T-helper 22 cell (primary cell): ENCODE data around the gene TMEM8B.

ENCODE experiments used
- DNase-seq: peaks from one replicate; pipeline ENCODE4 v3.0.0-alpha.2; 2020; ENCODE audit warnings: low read depth

The TMEM8B gene

DNA sequence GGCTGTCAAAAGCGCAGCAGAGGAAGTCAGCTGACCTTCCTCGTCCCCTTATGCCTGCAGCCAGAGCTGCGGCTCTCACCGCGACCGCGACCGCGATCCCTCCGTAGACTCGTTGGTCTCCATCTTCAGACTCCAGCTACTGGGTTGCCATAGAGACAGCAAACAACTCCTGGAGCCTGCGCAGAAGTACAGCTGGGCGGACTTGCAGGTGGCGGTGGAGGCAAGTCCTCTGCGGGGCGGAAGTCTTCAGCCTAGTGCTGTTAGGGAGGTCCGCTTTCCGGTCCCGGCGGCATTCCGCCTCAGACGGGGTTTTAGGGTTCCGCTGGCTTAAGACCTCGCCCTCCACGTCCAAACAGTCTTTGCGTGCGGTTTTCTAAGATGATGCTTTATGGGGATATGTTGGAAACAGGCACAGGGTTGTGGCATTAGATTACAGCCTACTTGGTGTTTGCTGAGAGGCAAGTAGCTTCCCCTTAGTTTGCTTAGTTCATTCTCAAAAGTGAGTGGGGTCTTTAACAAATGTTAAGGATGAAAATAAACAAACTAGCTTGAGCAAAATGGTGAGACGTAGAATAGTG is 16.9 kb upstream of the TMEM8B start, which contains the start of gene SPAG8:
TSS of gene SPAG8 (minus strand) at position 238 of the 578 bp plus-strand sequence. CDS start at position 123, 115 bp downstream.
- DNase-seq, result peak; percentile 98

DNA sequence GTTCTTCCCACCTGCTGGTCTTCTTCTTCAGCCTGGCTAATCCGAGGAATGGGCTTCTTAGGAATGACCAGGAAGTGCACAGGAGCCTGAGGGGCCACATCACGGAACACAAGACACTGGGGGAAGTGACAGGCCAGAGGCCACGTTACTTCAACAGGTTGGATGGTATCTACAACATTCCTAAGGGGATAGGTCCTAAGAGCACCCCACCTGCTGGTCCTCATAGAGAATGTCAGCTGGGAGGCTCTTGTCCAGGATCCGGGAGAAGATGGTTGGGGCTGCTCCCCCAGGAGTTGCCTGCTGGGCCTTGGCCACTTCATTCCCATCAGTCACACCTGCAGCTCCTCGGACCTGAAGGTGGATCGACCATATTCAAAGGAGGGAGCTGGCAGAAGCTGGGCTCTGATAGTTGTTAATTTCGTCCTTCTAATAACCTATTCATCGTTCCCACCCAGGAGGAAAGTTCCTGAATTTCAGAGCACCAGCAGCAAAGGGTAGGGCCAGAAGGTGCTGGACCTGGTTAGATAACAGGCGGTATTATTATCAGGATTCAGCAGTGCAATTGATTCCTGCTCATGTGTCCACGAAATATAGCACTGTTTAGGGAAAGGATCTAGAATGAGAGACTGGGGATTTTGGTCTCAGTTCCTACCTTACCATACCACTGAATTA is 15.5 kb upstream of the TMEM8B start:
- no peak for DNase-seq

DNA sequence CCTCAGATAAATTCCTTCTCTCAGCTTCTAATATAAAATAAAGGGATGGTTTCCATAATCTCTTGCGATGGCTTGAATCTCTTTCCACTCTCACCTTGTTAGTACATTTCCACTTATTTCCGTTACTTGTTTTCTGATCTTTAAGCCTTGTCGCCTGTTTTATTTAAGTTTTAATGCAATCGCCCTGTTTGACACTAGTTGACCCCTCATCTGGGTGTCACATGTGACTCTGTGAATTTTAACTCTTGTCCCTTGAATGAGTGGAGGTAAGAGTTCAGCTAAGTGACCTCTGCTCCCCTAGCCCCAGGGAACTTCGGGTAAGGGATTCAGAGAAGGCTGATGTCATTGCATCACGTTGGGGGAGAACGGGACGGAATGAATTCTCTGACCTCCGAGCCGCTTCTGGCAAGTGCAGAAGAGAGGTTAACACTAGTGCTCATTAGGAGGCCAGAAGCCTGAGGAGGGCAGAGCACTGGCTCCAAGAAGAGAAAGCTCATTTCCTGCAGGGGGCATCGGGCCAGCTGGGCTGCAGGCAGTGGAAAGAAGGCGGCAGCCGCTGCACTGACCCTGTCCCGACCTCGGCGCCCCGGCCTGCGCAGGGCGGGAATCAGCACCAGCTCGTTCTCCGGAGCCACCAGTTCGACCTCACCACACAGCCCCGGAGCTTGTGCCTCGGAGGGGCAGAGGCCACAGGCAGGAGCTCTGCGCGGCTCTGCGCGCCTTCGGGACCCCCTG is 14.8 kb upstream of the TMEM8B start:
- no peak for DNase-seq

DNA sequence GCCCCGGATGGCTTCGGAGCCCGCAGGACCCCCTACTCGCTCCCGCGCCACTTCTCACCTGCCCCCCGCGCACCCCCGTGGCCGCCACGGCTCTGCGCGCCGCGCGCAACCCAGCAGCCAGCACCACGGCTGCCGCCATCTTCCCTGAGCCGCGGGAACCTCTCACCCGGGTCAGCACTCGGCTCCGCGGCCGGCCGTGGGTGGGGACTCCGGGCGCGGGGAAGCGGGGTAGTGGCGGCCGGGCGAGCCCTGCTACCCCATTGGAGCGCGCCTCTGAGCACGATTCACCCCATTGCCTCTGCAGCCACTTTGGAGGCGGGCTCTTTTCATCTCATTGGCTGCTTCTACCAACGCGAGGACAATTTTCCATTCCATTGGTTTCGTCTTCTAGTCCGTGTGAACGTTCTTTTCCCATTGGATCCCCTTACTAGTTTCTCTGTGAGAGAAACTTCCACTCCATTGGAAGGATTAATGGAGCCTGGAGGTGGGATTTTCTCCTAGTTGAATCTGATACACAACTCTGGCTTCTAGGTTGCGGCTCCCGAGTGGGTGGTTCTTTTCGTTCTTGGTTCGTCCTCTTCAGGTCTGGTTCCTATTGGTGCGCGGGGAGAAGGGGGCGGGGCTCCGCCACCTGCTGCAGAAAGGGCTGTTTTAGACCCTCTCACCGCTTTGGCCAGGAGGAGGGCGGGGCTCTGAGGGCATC is 14.0 kb upstream of the TMEM8B start, which contains the start of gene HINT2:
TSS of gene HINT2 (minus strand) at position 202 of the 703 bp plus-strand sequence. CDS start at position 139, 63 bp downstream.
- peak; percentile 96 for DNase-seq

GRCh38 chr9:35816708-35817107 is 12.3 kb upstream of the TMEM8B start:
- no peak for DNase-seq

DNA sequence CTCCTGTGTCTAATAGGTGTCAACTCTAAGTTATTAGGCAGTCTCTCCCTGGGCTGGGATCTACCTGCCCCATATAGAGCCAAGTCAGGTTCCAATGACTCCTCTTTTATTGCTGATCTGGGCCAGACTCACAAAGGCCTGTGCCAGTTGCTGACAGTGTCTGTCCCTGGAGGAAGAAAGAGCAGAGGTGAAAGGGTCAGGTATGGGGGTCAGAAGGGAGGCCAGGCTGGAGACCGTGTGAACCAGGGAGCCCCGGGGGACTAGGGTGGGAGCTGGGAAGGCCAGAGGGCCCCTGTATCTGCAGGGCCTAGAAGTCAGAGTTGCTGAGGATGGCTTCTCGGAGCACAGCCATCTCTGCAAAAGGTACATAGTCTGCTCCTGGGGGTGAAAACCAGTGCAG is 10.7 kb upstream of the TMEM8B start:
- no peak for DNase-seq

DNA sequence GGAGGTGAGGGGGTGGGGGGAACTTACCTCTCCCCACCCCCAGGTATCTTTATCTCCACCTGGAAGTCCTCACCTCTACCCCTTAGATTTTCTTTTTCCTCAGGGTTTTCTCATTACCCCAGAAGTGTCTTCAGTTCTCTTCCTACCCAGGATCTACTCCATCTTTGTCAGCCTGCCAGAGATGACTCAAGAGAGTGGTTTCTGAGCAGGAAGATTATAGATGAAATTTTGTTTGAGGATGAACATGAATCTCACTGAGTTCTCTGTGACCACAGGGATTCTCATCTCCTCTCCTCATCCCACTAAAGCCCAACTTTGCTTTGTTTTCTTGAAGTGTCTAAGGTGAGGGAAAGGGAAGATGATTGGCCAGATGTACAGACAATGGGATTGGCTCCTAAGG is 9.0 kb upstream of the TMEM8B start:
- DNase-seq, result no peak

DNA sequence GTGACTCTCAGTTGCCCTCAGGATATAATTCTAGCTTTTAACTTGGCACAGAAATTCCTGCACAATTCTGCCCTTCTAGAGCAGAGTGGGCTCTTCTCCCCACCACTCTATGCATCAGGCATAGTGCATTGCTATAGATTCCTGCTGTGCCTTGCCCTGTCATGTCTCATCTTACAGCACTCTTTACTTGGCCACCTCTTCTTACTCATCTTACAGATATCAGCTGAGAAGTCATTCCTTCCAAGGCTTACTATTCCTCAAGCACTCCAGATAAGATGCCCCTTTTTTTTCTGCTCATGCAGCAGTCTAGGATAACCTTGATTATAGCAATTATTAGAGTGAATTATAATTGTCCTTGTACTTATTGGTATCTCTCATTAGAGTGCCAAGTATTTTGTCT is 6.1 kb upstream of the TMEM8B start:
- DNase-seq, result no peak

DNA sequence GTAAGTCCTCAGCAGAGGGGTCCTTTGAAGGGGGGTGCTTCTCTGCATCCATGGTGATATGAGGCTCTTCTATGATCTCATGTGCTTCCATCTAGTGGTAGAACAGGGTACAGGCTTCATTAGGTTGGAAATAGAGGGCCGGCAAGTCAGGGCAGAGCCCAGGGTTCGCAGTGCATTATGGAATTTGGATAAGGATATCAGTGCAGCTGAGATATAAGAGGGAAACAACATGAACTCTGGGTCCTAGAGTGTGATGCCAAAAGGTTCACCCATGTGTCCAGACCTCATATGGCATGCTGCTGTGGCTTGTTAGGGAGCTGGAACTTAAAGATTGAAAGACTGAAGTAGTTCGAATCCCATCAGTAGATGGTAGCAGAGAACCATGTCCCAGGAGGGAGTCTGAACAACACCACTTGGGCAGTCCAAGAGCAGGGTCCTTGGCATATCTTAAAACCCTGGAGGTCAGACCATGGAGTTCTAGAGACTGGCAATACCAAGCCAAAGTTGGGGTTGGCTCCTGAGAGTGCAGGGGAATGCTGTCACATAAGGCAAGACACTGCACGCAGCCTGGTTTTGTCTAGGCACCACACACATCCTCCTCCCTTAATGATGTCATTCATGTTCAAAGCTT is 2.8 kb upstream of the TMEM8B start:
- DNase-seq, result no peak

GRCh38 chr9:35827486-35827885 is 1.5 kb upstream of the TMEM8B start:
- DNase-seq, result no peak

DNA sequence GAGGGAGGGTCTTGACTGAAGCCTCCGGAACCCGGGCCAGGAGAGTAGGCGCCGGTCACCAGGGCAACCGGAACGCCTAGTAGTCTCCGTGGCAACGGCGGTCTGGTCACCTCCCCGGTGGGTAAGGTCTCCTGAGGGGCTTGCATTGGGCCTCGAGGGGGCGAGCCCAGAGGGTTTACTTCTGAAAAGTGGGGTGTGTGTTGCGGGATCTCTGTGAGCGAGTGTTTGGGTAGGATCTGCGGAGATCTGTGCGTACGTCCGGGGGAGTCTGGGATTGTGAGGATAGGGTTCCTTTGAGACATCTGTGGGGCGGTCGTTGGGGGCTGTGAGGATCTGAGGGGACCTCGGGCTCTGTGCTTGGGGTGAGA is 328 bp upstream of the TMEM8B start, which contains the start of gene FAM221B:
TSS of gene FAM221B (minus strand) at position 17 of the 368 bp plus-strand sequence. CDS start 2,571 bp downstream, outside the sequence.
- DNase-seq, result peak; percentile 12

DNA sequence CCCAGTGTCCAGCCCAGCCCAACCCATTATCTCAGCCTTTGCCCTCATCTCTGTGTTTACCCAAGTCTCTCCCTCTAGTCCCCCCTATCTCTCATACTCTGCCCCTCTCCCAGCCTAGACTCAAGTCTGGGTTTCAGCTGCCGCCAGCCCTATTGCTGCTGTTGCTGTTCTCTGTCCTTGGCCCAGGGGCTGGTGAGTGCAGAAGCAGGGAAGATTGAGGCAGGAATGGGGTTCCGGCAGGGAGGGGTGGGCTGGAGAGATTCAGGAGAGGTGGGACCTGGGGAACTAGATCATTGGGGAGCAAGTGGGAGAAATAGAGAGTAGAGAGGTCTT is 702 bp downstream of the TMEM8B start:
- no peak for DNase-seq

- no peak for DNase-seq
Observed at GRCh38 chr9:35831040-35831439, 2.0 kb downstream of the TMEM8B start.

DNA sequence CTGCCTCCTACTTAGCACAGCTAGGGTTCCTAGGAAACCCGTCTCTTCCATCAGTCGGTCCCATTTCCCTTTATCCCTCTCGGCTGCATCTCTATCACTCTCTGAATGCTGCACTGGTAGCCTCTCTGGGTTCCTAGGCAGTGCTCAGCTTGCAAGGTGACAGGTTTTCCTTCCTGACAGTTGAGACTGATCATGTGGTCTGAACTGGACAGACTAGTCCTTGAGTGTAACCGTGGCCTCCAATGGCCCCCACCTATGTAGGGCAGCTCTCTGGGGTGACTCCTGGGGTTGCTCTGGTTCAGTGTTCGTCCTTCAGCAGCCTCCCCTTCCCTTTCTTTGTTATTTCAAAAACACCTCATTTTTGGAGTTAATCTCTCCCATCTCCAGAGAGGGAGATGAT is 3.8 kb downstream of the TMEM8B start:
- DNase-seq, result no peak

DNA sequence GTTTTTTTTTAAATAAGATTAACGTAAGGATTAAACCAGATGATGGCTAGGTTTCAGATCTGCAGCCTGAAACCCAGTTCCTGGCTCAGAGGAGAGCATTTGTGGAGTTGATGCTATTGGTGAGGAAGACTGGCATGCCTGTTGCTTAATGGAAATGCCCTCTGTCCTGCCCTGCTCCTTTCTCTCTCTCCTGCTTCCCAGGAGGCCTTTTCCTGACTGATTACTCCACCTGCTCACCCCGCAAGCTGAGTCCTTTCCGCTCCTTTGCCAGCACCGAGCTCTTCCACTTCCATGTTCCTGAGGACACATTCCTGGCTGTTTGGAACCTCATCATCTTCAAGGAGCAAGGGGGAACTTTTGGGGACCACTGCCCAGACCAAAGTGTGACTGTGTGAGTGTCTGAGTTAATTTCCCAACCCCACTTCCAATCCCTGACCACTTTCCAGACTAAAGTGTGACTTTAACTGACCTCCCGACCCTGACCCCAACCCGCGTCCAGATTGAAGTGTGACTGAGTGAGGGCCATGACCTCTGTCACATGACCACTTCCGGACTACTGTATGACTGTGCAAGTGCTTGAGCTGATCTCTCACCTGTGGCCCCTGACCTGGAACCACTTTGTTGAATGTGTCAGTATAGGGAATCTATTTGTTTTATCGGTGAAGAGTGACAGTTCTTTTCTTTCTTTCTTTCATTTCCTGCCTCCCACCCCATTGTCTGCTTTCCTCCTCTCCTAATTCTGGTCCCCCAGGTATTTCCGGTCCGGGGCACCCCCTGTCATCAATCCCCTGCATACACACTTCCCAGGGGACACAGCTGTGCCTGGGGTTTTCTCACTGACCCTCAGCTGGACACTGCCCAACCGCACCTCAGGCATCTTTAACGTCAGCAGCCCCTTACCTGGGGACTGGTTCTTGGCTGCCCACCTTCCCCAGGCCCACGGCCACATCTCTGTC is 5.5 kb downstream of the TMEM8B start:
- DNase-seq, result no peak

DNA sequence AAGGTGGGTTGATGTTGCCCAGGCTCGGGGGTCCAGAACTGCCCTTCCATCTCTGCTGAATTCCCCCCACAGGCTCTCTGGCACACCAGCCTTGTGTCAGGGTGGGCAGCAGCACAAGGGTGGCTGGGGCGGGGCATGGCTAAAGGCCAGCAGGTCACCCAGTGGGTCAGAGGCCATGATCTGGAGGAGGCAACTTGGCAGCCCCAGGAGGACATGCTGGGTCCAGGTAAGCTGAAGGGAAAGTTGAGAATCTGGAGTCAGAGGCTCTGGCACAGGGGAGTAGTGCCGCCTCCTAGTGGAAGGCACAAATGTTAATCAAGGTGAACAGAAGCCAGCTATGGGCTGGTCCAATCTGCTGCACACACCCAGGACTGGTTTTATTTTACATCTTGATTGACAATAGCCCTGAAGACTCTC is 6.2 kb downstream of the TMEM8B start:
- no peak for DNase-seq

DNA sequence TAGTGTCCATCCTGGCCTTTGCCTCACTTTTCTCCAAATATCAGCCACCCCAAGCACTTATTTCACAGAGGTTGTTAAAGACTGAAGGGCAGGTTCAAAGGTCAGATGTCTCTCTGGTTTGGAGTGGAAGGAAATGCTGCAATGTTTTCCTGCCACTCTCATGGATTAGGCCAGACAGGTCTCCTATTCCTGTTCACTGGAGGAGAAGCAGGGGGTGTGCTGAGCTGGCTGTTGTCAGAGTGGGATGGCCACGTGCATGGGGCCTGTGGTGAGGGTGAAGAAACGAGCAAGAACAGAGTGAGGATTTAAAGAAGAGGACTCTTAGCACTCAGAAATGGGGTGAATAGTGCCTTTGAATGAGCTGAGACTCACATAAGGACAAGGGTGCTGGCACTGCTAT is 6.7 kb downstream of the TMEM8B start:
- DNase-seq, result no peak

DNA sequence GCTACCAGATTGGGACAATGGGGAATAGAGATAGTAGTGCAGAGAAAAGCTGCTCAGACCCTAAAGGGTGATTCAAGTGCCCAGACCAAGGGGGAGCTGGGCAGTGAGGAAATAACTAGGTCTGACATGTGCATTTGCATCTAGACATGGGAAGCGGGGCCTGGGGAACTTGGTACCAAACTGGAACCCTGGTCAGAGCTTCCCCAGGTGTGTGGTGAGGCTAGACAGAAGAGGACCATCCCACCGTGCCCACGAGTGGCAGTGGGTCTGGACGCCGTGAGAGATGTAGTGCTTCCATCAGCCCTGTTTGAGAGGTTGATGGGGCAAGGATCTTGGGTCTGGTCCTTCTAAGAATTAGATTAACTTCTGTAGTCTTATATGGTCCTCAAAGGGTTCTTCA is 7.6 kb downstream of the TMEM8B start:
- no peak for DNase-seq

GRCh38 chr9:35839926-35840325 is 10.9 kb downstream of the TMEM8B start:
- no peak for DNase-seq

DNA sequence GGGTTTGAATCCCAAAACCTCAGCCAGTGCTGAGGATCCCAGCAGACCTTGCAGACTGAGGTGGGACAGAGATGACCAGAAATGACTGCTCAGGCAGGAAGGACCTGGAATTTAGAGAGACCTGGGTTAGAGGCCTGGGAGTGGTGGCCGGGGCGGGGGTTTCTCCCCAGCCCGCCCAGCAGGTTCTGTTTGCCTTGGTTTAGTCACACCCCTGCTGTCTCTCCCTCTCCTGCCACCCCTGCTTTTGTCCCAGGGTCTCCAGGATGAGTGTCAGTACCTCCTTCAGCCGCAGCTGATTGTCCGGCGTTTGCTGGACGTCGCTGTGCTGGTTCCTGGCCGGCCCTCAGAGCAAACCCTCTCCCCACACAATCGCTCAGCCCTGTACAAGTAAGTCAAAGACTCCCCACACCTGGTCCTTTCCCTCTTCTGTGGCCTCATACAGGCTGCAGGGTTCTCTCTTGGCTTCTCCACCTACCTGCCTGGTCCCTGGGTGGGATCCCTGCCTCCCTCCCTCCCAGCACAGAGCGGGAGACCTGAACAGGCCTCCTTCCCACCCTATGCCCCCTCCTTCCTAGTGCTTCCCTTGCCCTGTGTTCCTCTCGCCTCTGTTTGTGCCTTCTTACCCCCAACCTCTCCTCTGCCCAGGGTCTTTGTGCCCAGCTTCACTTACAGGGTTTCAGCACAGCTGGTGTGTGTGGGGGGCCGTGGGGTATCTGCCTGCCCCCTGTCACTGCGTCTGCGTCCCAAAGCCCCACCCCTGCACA is 12.0 kb downstream of the TMEM8B start:
- DNase-seq, result no peak

DNA sequence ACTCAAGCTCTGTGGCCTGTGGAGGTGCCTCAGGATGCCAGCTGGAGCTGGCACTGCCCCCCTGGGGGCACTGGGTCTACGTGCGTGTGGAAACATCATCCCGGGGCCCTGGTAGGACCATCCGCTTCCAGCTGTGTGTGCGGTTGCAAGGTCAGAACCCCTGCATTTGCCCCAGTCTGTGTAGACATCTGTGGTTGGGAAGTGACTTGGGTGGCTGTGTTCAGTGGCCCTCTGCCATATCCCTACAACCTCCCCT is 12.5 kb downstream of the TMEM8B start:
- DNase-seq, result no peak
